Left forelimb (tissue), 1 donor: ENCODE results near the gene COL21A1.
"Not testable (repeated sequence)": the region's sequence is repeated elsewhere in the genome, so short reads cannot be mapped to it uniquely, and the experiment has no call there.

Experiments used
- DNase-seq: peaks from one replicate; pipeline ENCODE4 v3.0.0-alpha.2; 2018; ENCODE audit warnings: low spot score

Gene COL21A1

GRCh38 chr6:56246881-56247653 lies at the start of gene COL21A1:
Gene COL21A1, minus strand, starts transcription at chr6:56247580. Its CDS starts 64,962 bp downstream, at chr6:56182618.
- peak; percentile 79 for DNase-seq

- DNase-seq, result no peak
These were observed 46.4 kb upstream of the COL21A1 start for GRCh38 chr6:56293781-56294180.

- DNase-seq, result peak; percentile 67
These were observed 45.3 kb upstream of the COL21A1 start for GRCh38 chr6:56292505-56293181.

- no peak for DNase-seq
These were observed 44.0 kb upstream of the COL21A1 start for GRCh38 chr6:56291302-56291917.

- no peak for DNase-seq
These were observed 42.3 kb upstream of the COL21A1 start for GRCh38 chr6:56289721-56290120.

- DNase-seq, result no peak
These were observed 41.0 kb upstream of the COL21A1 start for GRCh38 chr6:56288347-56288746.

GRCh38 chr6:56282391-56282790 lies 35.0 kb upstream of the COL21A1 start:
- no peak for DNase-seq

GRCh38 chr6:56280126-56280525 lies 32.7 kb upstream of the COL21A1 start:
- DNase-seq, result no peak

GRCh38 chr6:56279331-56280080 lies 32.1 kb upstream of the COL21A1 start:
- DNase-seq, result no peak

- no peak for DNase-seq
These were observed 30.8 kb upstream of the COL21A1 start for GRCh38 chr6:56278171-56278591.

GRCh38 chr6:56270812-56271441 lies 23.5 kb upstream of the COL21A1 start:
- no peak for DNase-seq

GRCh38 chr6:56268266-56268665 lies 20.9 kb upstream of the COL21A1 start:
- no peak for DNase-seq

- no peak for DNase-seq
These were observed 18.6 kb upstream of the COL21A1 start for GRCh38 chr6:56266011-56266410.

GRCh38 chr6:56263596-56264315 lies 16.4 kb upstream of the COL21A1 start:
- DNase-seq, result no peak

- DNase-seq, result not testable (repeated sequence)
These were observed 13.2 kb upstream of the COL21A1 start for GRCh38 chr6:56260593-56260992.

- DNase-seq, result no peak
These were observed 12.1 kb upstream of the COL21A1 start for GRCh38 chr6:56259234-56260077.

- DNase-seq, result no peak
These were observed 8.0 kb upstream of the COL21A1 start for GRCh38 chr6:56255349-56255748.

- DNase-seq, result no peak
These were observed 2.9 kb upstream of the COL21A1 start for GRCh38 chr6:56250266-56250665.

GRCh38 chr6:56247654-56248122 lies 308 bp upstream of the COL21A1 start:
- DNase-seq, result no peak

GRCh38 chr6:56246541-56246880 lies 869 bp downstream of the COL21A1 start:
- DNase-seq, result no peak
